ENCODE data around the gene BTBD2. TPM values are rescaled to one million over a fixed set of nuclear protein-coding genes. Genes with fewer than 3 reads are reported as not detected.

Gene BTBD2
- polyA plus RNA-seq, 1 donor (not counting 4 experiments of a cell fraction or from before 2014, with no cell fraction given) = 22.3 TPM

DNA sequence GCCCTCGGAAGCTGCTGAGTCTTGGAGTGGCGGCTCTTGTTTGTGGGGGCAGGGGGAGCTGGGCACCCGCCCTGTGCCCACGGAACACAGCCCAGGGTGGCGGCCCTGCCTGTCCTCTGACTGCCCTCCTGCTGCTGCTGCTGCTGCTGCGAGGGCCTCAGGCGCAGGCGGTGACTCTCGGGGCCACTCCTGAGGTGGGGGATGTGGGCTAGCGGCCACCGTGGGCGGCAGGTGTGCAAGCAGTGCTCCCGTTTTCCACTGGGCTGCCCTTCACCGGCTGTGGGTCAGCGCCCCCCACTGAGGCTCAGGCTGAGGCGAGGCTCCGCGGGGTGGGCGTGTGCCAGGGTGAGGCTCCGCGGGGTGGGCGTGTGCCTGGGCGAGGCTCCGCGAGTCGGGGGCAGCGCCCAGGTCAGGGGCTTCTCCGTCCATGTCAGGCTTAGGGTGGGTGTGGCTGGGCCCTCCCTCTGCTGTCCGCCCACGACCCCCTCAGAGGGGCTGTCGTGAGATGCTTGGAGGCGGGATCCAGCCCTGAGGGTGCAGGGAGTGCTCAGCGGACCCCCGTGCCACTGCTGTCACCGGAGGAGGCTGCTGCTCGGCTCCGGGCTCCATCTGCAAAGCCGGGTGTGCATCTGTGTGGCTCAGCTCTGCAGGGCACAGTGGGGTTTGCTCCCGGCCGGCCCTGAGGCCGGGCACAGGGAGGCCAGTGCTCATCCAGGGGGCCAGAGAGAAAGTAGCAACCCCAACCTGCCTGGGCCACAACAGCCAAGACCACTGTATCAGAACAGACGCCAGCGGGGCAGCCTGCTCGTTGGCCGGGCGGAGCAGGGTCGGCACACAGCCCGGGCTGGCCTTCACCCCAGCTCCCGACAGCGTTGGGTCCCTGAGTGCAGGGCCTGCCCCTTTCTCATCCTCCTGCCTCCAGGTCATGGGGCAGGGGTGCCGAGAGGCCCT lies 60.1 kb downstream of the BTBD2 start:
- Histone ChIP-seq H3K27ac (ENCODE audit: control insufficient read depth, insufficient read depth, low read length) (no peak overlapping the region), H4K20me1 (ENCODE audit: control insufficient read depth, extremely low read depth, insufficient read depth, low read length) (peaks cover 29% of the 10 kb centered on the region), H3K4me2 (ENCODE audit: control insufficient read depth, extremely low read depth, insufficient read depth, low read depth, low read length) (no peak overlapping the region), H3K27me3 (ENCODE audit: control insufficient read depth, extremely low read depth, insufficient read depth, low read length) (no peaks in the 10 kb centered on the region), H3K9ac (ENCODE audit: control insufficient read depth, extremely low read depth, insufficient read depth, low read length) (no peak overlapping the region), H3K36me3 (ENCODE audit: control insufficient read depth in 2 of 2, extremely low read depth in 1 of 2, insufficient read depth in 2 of 2, low read length in 2 of 2) (peaks cover 11 to 16% of the 10 kb centered on the region in 2 experiments), H3K4me1 (ENCODE audit: control insufficient read depth, extremely low read depth, insufficient read depth, low read length) (no peaks in the 10 kb centered on the region), H2AFZ (ENCODE audit: control insufficient read depth, low read length) (no peak overlapping the region), H3K4me3 (ENCODE audit: control insufficient read depth in 2 of 3, extremely low read depth in 1 of 3, insufficient read depth in 2 of 3, low read depth in 1 of 3, low read length in 3 of 3) (no peak overlapping the region), H3K9me3 (ENCODE audit: control insufficient read depth, low read depth, low read length) (no peaks in the 10 kb centered on the region), H3K79me2 (ENCODE audit: control insufficient read depth, insufficient read depth, low read length) (peaks cover 85% of the 10 kb centered on the region), H3K9me1 (ENCODE audit: control insufficient read depth, extremely low read depth, insufficient read depth, low read length) (no peaks in the 10 kb centered on the region)
- TF ChIP-seq CTCF (optimal IDR thresholded peaks at IDR 0.05 in 1 of 3, IDR thresholded peaks at IDR 0.05 in 1 of 3, conservative IDR thresholded peaks at IDR 0.05 in 1 of 3; ENCODE audit: extremely low read depth in 1 of 3, insufficient read depth in 2 of 3, low read length in 3 of 3) (no peak), EZH2 (IDR thresholded peaks at IDR 0.05; ENCODE audit: low read length) (no peak)
- FAIRE-seq = no peak
- dilution Hi-C loops (cut with MboI; ENCODE audit: extremely low pct_ligation_motif_present, low sequenced_read_pairs) = no loop called here
- DNase-seq (ENCODE audit: low read depth, low spot score) = no peak

DNA sequence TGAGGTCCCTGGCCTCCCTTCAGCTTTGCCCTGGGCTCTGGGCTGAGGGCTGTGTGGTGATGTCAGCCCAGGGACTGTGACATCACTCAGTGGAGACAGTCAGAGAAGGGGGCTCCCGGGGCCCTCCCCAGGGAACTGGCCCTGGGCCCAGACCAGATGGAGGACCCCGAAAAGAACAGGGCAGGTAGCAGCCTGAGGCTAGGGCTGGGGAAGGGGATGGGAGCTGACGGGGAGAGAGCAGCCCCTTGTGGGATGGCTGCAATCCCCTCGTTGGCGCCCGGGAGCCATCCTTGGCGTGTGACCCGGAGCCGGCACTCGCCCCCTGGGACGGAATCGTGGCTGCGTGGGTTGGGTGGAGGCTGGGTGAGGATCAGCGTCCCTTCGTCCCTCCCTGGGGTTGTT lies 61.0 kb downstream of the BTBD2 start:
- DNase-seq (ENCODE audit: low read depth, low spot score) = no peak
- Histone ChIP-seq H3K9me3 (ENCODE audit: control insufficient read depth, low read depth, low read length) (no peaks in the 10 kb centered on the region), H3K4me1 (ENCODE audit: control insufficient read depth, extremely low read depth, insufficient read depth, low read length) (no peaks in the 10 kb centered on the region), H3K79me2 (ENCODE audit: control insufficient read depth, insufficient read depth, low read length) (peaks cover 85% of the 10 kb centered on the region), H3K27ac (ENCODE audit: control insufficient read depth, insufficient read depth, low read length) (no peak overlapping the region), H3K4me3 (ENCODE audit: control insufficient read depth in 2 of 3, extremely low read depth in 1 of 3, insufficient read depth in 2 of 3, low read depth in 1 of 3, low read length in 3 of 3) (no peak overlapping the region), H2AFZ (ENCODE audit: control insufficient read depth, low read length) (no peak overlapping the region), H3K36me3 (ENCODE audit: control insufficient read depth in 2 of 2, extremely low read depth in 1 of 2, insufficient read depth in 2 of 2, low read length in 2 of 2) (peaks cover 11 to 18% of the 10 kb centered on the region in 2 experiments), H3K9ac (ENCODE audit: control insufficient read depth, extremely low read depth, insufficient read depth, low read length) (no peak overlapping the region), H3K9me1 (ENCODE audit: control insufficient read depth, extremely low read depth, insufficient read depth, low read length) (no peaks in the 10 kb centered on the region), H4K20me1 (ENCODE audit: control insufficient read depth, extremely low read depth, insufficient read depth, low read length) (peaks cover 29% of the 10 kb centered on the region), H3K4me2 (ENCODE audit: control insufficient read depth, extremely low read depth, insufficient read depth, low read depth, low read length) (no peak overlapping the region), H3K27me3 (ENCODE audit: control insufficient read depth, extremely low read depth, insufficient read depth, low read length) (no peaks in the 10 kb centered on the region)
- dilution Hi-C loops (cut with MboI; ENCODE audit: extremely low pct_ligation_motif_present, low sequenced_read_pairs) = no loop called here
- no peak for TF ChIP-seq EZH2 (IDR thresholded peaks at IDR 0.05; ENCODE audit: low read length)
- no peak for TF ChIP-seq CTCF (optimal IDR thresholded peaks at IDR 0.05 in 1 of 3, IDR thresholded peaks at IDR 0.05 in 1 of 3, conservative IDR thresholded peaks at IDR 0.05 in 1 of 3; ENCODE audit: extremely low read depth in 1 of 3, insufficient read depth in 2 of 3, low read length in 3 of 3)
- no peak for FAIRE-seq
